HepG2 (cell line): Measurements from ENCODE around the gene NFASC. TPM values are rescaled to one million over a fixed set of nuclear protein-coding genes. Genes with fewer than 3 reads are reported as not detected.

Source experiments
- ATAC-seq: fragments of 200-7000 bp; cut with Tn5 transposase; 3 replicates; pipeline ENCODE4 v1.9.1; 2020; ENCODE audit warnings: mild to moderate bottlenecking, moderate library complexity
- BruUV-seq: library from RNA; stranded (reverse); fragments of 400-500 nt; replicated peaks from 2 replicates; lab custom pipeline; 2021; lab: Mats Ljungman, UMichigan
- CTCF ChIA-PET: fragments of 300-600 bp; formaldehyde crosslinking; extraction: SDS; loops from one replicate; lab custom pipeline; 2021; ENCODE audit warnings: low total read pairs, inconsistent platforms, low intra/inter-chr PET ratio; lab: Yijun Ruan, JAX
- POLR2A ChIA-PET: fragments of 350-600 bp; sonication (Branson Sonifier 250); formaldehyde crosslinking; loops from one replicate; lab custom pipeline; 2020; ENCODE audit warnings: antibody characterized with exemption, inconsistent platforms; lab: Yijun Ruan, JAX
- DNase-seq: peaks from one replicate; pipeline ENCODE4 v3.0.0-alpha.2; 2015; ENCODE audit warnings: low spot score
- FAIRE-seq: peaks from 3 replicates; lab custom pipeline; 2011; peaks lifted over from hg19 to GRCh38; lab: Jason Lieb, UNC
- H2AFZ ChIP-seq: one replicate; pipeline ENCODE4 v1.6.1; 2011; ENCODE audit warnings: low read length, inconsistent platforms
- H3K27ac ChIP-seq: fragments of 300-600 bp; 3 replicates; pipeline ENCODE4 v1.8.0; 2011; ENCODE audit warnings: mixed run types, mild to moderate bottlenecking, mixed read lengths, low read length, inconsistent platforms; ENCODE audit not compliant: insufficient read depth; ENCODE audit errors: extremely low read length
- H3K27me3 ChIP-seq, 2 experiments: fragments of 200-600 bp in 1 of 2; 2 replicates in 1 of 2; 3 replicates in 1 of 2; pipeline versions ENCODE4 v1.6.0 to v1.8.0; 2011; ENCODE audit warnings: low read length in 2 of 2, mild to moderate bottlenecking in 2 of 2, moderate library complexity in 2 of 2, inconsistent platforms in 1 of 2; ENCODE audit not compliant: insufficient read depth in 2 of 2, control insufficient read depth in 1 of 2
- H3K36me3 ChIP-seq, 2 experiments: fragments of 200-600 bp in 1 of 2; replicated peaks in 1 of 2; 2 replicates in 1 of 2; 3 replicates in 1 of 2; pipeline versions ENCODE4 v1.5.1 to v1.8.0; 2011; ENCODE audit warnings: low read length in 2 of 2, inconsistent platforms in 1 of 2; ENCODE audit not compliant: insufficient read depth in 2 of 2, control insufficient read depth in 1 of 2
- H3K4me1 ChIP-seq: 2 replicates; pipeline ENCODE4 v1.5.1; 2012; ENCODE audit warnings: low read length, inconsistent platforms; ENCODE audit not compliant: insufficient read depth
- H3K4me2 ChIP-seq: 2 replicates; pipeline ENCODE4 v1.6.0; 2011; ENCODE audit warnings: low read depth, low read length, inconsistent platforms
- H3K4me3 ChIP-seq, 3 experiments: fragments of 200-600 bp in 1 of 3; sonication (generic), shearing (Covaris generic) in 1 of 3; replicated peaks in 1 of 3; 2 replicates each; pipeline ENCODE4 v1.5.1; 2011 to 2016; ENCODE audit warnings: low read length in 3 of 3, inconsistent platforms in 2 of 3, low read depth in 2 of 3, mild to moderate bottlenecking in 2 of 3, control low read depth in 1 of 3, mixed read lengths in 1 of 3; ENCODE audit not compliant: insufficient read depth in 1 of 3
- H3K79me2 ChIP-seq: one replicate; pipeline ENCODE4 v1.6.1; 2011; ENCODE audit warnings: low read length, inconsistent platforms; ENCODE audit not compliant: insufficient read depth
- H3K9ac ChIP-seq: 2 replicates; pipeline ENCODE4 v1.6.0; 2011; ENCODE audit warnings: mild to moderate bottlenecking, low read depth, low read length, inconsistent platforms; ENCODE audit not compliant: insufficient read depth
- H3K9me3 ChIP-seq: 2 replicates; pipeline ENCODE4 v1.5.1; 2012; ENCODE audit warnings: mild to moderate bottlenecking, low read length
- H4K20me1 ChIP-seq: 2 replicates; pipeline ENCODE4 v1.6.0; 2011; ENCODE audit warnings: inconsistent platforms, mild to moderate bottlenecking, low read length, moderate library complexity; ENCODE audit not compliant: insufficient read depth
- ADNP ChIP-seq: sonication (generic); formaldehyde crosslinking; IDR thresholded peaks from 2 replicates; pipeline ENCODE4 v1.4.0; 2020; ENCODE audit warnings: missing genetic modification reagents
- ELF1 ChIP-seq: sonication (generic); formaldehyde crosslinking; IDR thresholded peaks from 2 replicates; pipeline ENCODE4 v1.4.0; 2020; ENCODE audit warnings: missing genetic modification reagents
- HDAC6 ChIP-seq: fragments of 200-600 bp; sonication (generic); IDR thresholded peaks from 2 replicates; pipeline ENCODE4 v1.7.0; 2017; ENCODE audit warnings: mild to moderate bottlenecking, antibody characterized with exemption, low read length, low read depth
- NFATC3 ChIP-seq: sonication (generic); formaldehyde crosslinking; IDR thresholded peaks from 2 replicates; pipeline ENCODE4 v1.5.1; 2020; ENCODE audit warnings: mild to moderate bottlenecking, missing genetic modification reagents
- NR2F2 ChIP-seq: IDR thresholded peaks from 2 replicates; pipeline ENCODE4 v1.6.1; 2012; ENCODE audit warnings: low read depth, inconsistent platforms, borderline replicate concordance
- TEF ChIP-seq: sonication (generic); formaldehyde crosslinking; IDR thresholded peaks from 2 replicates; pipeline ENCODE4 v1.5.0; 2020; ENCODE audit warnings: missing genetic modification reagents
- U2AF1 ChIP-seq: fragments of 200-400 bp; formaldehyde crosslinking; optimal IDR thresholded peaks from 2 replicates; pipeline ENCODE3; 2017; ENCODE audit warnings: mild to moderate bottlenecking, low read depth, low read length
- ZFP62 ChIP-seq: sonication (generic); formaldehyde crosslinking; IDR thresholded peaks from 2 replicates; pipeline ENCODE4 v1.4.0; 2020; ENCODE audit warnings: missing genetic modification reagents
- ZFP91 ChIP-seq: sonication (generic); formaldehyde crosslinking; IDR thresholded peaks from 2 replicates; pipeline ENCODE4 v1.9.0; 2022; ENCODE audit warnings: missing genetic modification reagents, mild to moderate bottlenecking, borderline replicate concordance
- ZNF432 ChIP-seq: sonication (generic); formaldehyde crosslinking; IDR thresholded peaks from 2 replicates; pipeline ENCODE4 v1.5.0; 2020; ENCODE audit warnings: missing genetic modification reagents, mild to moderate bottlenecking, borderline replicate concordance
- WGBS: methylation state at CpG from one replicate; pipeline ENCODE4 v1.1.6; 2017; ENCODE audit warnings: low lambda C conversion rate; 5-methylcytosine and 5-hydroxymethylcytosine counted together
- in situ Hi-C: cut with HindIII; loops from 2 replicates; pipeline ENCODE4 v1.10.0; 2017; ENCODE audit warnings: low pct_unique_long_range_greater_than_20kb; ENCODE audit not compliant: extremely low pct_ligation_motif_present
- intact Hi-C: fragments of 100-400 bp; cut with micrococcal nuclease; formaldehyde crosslinking; loops from one replicate; pipeline ENCODE4 v1.10.0; 2022; ENCODE audit not compliant: unreplicated experiment
- polyA plus RNA-seq, 8 experiments: library from polyadenylated mRNA; depleted of rRNA in 3 of 8; stranded (reverse) in 7 of 8; unstranded in 1 of 8; fragments of >200 nt; fragmentation: Illumina TruSeq in 4 of 8; extraction: Trizol in 4 of 8; gene quantifications; 2 replicates each; pipeline versions ENCODE4 v1.2.1 to v1.2.3, GENCODE V29; 2011 to 2016; ENCODE audit warnings: low read depth in 4 of 8, missing spikeins in 1 of 8, mixed read lengths in 1 of 8; ENCODE audit not compliant: insufficient read depth in 1 of 8
- total RNA-seq, 5 experiments: library from RNA; depleted of rRNA; stranded (reverse); fragments of >200 nt; fragmentation: Illumina TruSeq; extraction: Trizol; gene quantifications; 2 replicates each; pipeline ENCODE4 v1.2.3, GENCODE V29; 2016; ENCODE audit warnings: low read depth in 1 of 5

The NFASC gene
- total and polyA plus RNA-seq, 2 of the 13 experiments (the other 11 are each of a cell fraction or from before 2014, with no cell fraction given) = not detected

- TF ChIP-seq TEF (CRISPR knock-in tag) = no peak
Measured at GRCh38 chr1:205064301-205064700, 193.6 kb downstream of the NFASC start (continued).

- intact Hi-C loops = no loop called here
- DNase-seq (no peak), FAIRE-seq (no peak)
Measured at GRCh38 chr1:205064741-205065316, 194.2 kb downstream of the NFASC start.

More at GRCh38 chr1:205064741-205065316, 194.2 kb downstream of the NFASC start:
- no TSS peak for BruUV-seq
- POLR2A ChIA-PET = no interaction called here
- CTCF ChIA-PET = no interaction called here
- WGBS = 16% methylated on average over 5 of the region's 9 CpGs
- ATAC-seq = no peak
- no peak overlapping the region for H3K4me2 ChIP-seq
- in situ Hi-C loops = loop anchor here (5.0 to 10.0 kb wide), 2 partner anchors 88 to 190 kb away; no protein-coding TSS in a partner anchor
- TF ChIP-seq NFATC3 (CRISPR knock-in tag) (no peak), U2AF1 (no peak), ZFP62 (CRISPR knock-in tag) (no peak), ADNP (CRISPR knock-in tag) (no peak), HDAC6 (no peak), NR2F2 (no peak), ZNF432 (CRISPR knock-in tag) (no peak), ELF1 (CRISPR knock-in tag) (no peak), ZFP91 (CRISPR knock-in tag) (no peak)
- H3K36me3 ChIP-seq = no peaks in the 10 kb centered on the region
- no peak overlapping the region for H3K9ac ChIP-seq
- H3K79me2 ChIP-seq = no peaks in the 10 kb centered on the region
- no peak overlapping the region for H3K27ac ChIP-seq
- no peak overlapping the region for H3K4me3 ChIP-seq
- H3K4me1 ChIP-seq = no peaks in the 10 kb centered on the region
- peaks cover 0 to 14% of the 10 kb centered on the region in 2 experiments; a peak in 3 of 5 replicates for H3K27me3 ChIP-seq
- H3K9me3 ChIP-seq = no peaks in the 10 kb centered on the region
- H2AFZ ChIP-seq = no peak overlapping the region
- no peaks in the 10 kb centered on the region for H4K20me1 ChIP-seq
